Stimulated activated CD8-positive, alpha-beta memory T cell treated with anti-CD3 and anti-CD28 coated beads, Interleukin-4, amount 100 ng/mL, for 4 hours (primary cell): ENCODE data around the gene DHRS9.

Source experiments
- DNase-seq, 2 donors: peaks; one replicate each; pipeline ENCODE4 v3.0.0-alpha.2; 2020; ENCODE audit warnings: low read depth in 2 of 2, low spot score in 1 of 2

DHRS9 gene

DNA sequence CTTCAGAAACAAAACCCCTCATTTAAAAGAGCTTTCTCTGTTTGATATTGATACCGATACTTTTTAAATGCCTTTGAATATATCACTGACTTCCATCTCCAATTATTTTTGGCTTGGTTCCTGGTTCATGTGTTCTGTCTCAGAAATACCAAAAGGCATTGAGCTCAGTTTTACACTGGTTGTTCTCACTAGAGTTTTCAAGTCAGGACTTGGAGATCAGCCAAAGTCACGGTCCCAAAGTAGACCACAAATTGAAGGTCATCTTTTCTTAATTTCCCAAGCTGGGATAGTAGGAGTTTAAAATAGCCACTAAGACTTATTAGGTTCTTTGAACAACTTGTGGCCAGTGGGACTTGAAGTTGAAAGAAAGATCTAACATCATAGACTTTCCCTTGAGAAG lies 24.2 kb downstream of the DHRS9 start:
- no peak for DNase-seq

DNA sequence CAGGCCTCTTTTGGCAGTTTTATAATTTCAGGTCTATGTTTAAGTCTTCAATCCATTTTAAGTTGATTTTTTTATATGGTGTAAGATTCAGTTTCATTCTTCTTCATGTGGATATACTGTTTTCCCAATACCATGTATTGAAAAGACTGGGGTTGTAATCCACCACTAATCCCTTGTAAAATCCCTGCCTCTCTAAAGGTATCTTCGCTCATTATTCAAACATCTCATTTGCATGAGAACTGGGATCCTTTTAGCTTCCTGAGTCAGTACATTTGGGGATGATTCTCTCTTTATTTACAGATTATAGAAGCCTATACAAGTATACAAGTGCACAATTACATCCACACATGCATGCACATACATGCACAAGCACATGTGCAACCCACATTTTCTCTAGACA lies 25.3 kb downstream of the DHRS9 start:
- DNase-seq, result no peak

DNA sequence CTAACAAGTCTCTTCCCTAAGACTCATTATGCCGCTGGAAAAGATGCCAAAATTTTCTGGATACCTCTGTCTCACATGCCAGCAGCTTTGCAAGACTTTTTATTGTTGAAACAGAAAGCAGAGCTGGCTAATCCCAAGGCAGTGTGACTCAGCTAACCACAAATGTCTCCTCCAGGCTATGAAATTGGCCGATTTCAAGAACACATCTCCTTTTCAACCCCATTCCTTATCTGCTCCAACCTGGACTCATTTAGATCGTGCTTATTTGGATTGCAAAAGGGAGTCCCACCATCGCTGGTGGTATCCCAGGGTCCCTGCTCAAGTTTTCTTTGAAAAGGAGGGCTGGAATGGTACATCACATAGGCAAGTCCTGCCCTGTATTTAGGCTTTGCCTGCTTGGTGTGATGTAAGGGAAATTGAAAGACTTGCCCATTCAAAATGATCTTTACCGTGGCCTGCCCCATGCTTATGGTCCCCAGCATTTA lies 26.3 kb downstream of the DHRS9 start:
- no peak for DNase-seq

DNA sequence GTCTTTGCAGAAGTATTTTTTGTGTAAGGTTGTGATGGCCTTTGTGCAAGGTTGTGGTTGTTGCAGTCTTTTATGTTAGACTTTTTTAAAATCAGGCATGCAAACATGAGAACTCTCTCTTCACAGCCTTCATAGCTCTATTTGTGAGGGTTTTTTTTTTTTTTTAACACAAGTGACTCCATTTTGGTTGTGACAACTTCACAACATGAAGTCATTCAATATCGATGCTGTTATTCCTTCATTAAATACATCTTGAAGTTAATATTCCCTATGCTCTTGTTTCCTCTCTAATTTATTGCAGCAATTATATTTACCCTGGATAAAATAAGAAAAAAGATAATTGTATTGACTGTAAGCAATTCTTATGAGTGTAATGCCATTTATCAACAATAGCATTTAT lies 35.5 kb downstream of the DHRS9 start:
- DNase-seq, result no peak

DNA sequence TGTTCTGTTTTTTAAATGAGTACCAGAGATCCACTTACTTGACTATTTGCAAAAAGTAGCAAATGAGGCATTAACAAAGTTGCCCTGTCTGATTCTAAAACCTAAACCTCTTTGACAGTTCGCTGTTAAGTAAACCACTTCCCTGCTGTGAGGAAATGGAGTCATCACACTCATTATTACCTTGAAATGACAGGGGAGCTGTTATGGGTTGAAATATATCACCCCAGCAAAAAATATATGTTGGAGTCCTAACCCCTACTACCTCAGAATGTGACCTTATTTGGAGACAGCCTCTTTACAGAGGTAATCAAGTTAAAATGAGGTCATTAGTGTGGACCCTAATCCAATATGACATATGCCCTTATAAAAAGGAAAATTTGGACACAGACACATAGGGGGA lies 36.1 kb downstream of the DHRS9 start:
- DNase-seq, result no peak

DNA sequence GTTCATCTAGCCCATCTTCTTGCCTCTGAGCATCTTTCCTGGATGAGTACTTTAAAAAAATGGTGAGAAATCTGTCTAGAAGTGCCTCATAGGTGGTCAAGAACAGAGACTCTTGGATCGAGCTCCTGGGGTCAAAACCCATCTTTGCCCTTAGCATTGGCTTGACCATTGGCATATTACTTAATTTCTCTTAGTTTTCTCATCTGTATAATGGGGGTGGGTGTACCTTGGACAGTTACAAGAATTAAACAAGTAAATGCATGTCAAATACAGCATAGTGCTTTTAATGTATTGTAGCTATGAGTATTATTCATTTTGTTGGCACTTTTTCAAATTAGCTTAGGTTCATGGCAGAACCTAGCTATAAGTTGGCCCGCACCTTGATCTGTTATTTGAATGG lies 36.8 kb downstream of the DHRS9 start:
- DNase-seq, result no peak

DNA sequence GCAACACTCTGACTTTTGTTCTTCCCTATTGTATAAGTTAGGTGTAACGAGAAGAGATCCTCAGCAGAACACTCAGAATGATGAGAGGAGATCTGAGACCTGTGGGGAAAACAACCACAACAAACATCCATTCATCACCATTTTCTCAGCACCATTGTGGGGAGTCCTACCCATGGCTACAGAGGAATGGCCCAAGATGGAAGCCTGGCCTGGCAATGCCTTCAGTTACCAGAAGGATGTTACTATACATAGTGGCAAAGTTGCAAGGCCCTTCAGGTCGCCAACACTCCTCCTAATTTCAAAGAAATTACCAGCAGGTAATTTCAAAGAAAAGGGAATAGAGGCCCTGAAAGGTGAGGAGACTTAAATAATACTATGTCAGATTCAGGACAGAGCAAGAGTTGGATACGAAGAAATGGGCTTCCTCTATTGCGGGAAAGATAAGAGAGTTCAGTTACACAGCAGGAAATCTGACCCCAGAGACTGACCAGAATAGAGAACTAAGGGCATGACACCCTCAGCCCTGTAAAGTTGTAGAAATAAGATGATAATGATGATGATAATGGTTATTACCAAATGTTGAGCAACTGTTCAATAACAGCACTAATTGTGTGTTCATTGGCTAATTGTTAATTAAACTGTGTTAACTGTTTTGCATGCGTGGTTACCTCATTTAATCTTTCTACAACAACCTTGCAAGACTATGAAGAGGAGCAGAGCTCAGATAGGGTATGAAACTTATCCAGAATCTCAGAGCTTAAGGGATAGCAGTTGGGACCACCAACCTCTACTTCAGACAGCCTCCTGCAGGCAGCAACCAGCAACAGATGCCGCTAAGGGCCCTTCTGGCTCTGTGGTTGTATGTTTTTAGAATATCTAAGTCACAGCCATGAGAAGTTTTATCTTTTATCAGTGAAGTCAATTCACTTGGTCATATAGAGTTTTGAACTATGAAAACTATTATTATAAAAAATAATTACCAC lies 37.5 kb downstream of the DHRS9 start:
- no peak for DNase-seq

DNA sequence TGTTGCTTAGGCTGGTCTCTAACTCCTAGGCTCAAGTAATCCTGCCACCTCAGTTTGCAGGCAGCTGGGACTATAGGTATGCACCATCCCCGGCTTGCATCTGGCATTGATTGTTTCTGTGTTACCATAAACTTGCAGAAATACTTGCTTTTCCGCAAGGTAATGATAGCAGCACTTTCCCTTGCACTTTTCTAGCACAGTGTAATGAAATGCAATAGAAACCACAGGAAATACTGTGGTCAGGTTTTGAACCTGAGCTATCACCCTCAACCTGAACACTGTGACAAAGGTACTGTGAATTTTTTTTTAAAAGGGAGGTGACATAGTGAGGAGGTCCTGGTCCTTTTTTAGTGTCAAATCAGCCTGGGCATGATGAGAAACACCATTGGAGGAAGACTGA lies 38.3 kb downstream of the DHRS9 start:
- DNase-seq, result no peak

DNA sequence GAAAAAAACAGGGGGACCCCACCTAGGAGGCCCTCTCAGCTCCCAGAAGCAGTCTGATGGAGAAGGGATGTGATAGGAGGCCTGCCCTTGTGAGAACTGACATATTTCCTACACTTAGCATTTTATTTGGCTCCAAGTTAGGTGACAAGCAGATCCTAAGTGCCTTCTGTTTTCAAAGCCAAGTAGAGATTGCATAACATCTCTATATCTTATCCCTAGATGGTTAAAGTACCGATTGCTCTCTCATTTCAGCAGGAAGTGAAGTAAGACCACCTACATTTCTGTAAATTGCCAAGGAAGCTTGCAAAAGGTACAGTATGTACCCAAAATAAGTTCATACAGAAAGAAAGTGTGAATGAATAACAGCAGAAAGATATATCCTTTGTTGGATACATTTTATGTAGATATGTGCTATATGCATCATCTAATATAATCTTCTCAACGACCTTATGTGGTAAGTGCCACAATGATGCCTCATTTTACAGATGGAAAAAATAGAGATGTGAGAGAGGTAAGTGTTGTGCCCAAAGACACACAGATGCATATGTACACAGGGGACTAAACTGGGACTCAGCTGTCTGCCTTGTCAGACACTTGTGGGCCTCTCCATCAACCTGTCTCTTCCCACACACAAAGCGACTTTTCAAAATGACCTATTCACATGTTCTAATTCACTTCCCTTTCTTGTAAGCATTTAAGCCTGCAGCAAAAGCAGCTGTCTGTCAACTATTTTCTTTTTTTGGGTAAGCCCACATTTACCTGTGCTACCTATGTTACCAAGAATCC lies 38.9 kb downstream of the DHRS9 start:
- DNase-seq, result no peak

DNA sequence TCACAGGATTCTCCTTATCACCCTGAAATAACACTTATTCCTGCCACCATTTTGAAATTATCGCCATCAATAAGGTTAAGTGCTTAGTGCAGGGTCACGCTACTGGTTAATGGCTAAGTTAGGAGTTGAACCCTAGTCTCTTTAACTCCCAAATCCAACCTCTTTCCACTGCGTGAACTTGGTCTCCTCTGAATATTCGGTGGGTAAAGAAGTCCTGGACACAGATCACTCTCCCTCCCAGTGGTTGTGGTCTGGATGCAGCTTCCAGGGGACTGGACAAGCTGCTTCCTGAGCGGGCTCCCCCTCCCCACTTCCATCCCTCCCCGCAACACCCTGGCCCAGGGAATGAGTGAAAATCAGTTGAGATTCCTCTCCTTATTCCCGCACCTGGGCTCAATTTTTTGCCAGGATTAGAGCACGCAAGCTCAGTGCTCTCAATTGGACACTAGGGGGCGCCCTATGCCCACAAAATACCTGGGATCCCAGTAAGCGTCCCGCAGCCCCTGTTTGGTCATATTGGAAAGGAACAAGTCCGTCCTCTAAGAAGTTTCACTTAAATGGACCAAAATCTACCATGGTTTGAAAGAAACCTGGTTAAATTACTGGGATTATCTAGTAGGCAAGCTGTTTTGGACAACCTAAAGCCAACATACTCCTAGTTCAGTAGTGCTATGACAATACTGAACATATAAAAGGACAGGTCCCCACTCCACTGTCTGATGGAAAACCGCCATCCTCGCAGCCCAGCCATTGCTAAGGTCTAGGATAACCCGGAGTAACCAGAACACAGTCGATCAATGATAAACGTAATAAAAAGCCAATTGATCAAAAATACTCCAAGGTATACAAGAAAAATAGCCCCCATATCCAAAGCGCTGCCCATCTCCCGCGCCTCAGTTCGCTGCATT lies 40.4 kb downstream of the DHRS9 start:
- peak; percentile 38 to 42 for DNase-seq

DNA sequence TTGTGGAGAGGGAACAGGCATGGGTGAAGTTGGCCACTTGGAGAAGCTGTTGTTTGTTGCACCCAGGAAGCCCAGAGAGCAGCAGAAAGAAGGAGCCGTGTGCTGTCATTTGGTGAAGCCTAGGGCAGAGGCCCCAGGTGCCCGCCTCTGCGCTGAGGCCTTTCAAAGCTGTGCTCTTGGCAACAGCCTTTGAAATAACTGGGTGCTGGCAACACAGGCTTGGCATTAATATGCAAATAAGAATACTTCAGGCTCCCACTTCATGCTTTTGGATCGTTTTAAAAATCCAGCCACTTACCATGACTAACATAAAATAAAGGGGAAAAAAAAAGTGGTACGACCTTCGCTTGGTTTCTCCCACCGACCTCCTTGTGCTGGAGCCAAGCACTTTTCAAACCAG lies 41.1 kb downstream of the DHRS9 start:
- DNase-seq, result no peak

DNA sequence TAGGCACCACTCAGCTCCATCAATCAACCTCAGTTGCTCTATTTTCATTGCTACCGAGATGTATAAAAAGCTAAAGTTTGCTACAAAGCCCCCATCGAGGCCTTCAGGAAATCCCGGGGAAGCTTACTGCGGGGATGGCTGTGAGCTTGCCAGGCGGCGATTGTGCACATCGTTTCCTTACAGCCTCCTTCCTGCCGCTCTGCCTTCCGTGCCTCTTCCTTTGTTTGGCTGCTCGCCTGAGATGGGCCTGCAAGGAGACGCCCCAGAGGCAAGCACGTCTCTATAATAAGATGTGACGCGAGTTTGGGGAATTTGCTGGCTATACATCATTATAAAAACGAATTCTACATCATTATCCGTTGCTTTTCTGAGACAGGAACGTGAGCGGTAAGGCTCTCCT lies 41.6 kb downstream of the DHRS9 start:
- no peak for DNase-seq

DNA sequence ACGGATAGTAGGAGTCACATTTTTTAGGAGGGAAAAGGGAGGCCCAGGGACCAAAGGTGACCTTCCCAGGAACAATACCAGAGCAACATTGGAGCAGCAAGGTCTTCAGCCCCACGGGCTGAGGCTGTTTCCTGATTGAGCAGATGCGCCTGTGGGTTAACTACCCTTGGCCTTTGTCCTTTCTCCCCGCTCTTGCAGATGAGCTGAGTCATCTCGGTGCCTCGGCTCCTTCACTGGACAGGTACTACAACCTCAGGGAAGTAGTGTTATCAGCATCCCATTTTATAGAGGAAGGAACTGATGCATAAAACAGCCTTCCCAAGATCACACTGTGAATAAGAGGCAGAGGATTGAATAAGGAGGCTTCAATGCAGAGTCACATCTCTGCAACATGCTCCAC lies 43.5 kb downstream of the DHRS9 start:
- no peak for DNase-seq

DNA sequence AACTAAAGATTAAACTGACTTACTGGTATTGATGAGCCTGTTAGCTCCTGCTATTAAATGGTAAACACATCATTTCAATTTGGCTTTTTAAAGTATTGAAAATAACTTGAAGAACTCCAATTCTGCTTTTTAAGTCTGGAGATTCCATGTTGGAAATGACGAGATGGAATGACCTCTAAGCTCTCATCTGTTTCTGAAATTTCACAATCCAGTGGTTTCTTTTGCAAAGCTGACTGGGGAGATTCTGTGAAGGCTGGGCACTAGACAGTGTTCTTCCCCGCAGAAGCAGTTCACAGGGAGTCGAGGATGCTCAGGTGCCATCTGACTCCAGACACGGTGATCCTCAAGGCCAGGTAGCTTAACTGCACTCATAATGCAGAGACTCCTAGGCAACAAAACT lies 44.7 kb downstream of the DHRS9 start:
- no peak for DNase-seq

DNA sequence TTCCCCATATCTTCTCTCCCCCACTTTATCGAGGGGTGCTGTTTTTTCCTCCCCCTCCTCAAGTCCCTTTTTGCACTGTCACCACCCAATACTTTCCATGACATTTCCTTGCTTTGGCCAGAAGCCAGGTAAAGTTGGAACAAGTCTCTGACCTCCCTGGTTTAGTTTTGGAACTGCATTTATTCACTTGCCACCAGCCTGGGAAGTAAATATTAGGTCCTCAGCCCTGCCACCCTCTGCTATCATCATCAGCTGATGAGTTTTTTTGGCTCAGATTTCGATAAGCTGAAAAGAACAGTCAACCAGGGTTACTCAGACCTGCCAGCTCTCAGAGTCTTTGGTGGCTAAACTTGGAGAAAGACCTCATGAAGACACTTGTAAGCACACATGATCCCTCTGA lies 47.0 kb downstream of the DHRS9 start:
- no peak for DNase-seq

DNA sequence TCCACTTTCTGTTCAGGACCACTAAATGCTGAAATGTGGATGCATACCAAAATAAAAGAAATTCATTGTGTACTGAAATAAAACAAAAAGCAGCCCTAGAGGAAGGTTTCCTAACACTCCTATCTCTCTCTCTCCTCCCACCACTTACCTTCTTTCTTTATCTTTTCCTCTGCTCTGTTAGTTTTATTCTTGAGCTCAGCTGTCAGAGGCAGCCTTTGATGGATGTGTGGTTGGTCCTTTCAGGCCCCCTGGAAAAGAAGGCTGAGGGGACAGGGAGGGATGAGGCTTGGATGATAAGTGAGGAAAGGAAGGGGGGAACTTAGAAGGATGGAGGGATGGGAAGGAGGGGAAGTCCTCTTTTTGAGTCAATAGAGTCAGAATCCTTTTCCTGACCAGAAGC lies 47.6 kb downstream of the DHRS9 start:
- no peak for DNase-seq

DNA sequence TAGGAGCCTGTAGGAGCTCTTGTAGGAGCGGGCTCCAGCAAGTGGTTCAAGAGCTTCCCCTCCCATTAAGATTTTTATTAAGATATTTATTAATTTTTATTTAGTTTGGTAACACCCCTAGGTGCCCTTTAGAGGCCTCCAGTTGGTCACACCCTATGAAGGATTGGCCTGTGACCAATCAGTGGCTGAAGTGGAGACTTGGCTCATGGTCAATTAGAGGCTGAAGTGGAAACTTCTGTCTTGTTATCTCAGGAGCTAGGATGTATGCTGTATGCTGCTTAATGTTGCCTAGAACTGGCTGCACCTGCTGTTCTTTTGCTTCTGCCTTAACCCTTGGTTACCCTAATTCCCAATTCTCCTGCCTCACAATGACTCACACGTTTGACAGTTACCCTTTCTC lies 48.7 kb downstream of the DHRS9 start:
- DNase-seq, result no peak

DNA sequence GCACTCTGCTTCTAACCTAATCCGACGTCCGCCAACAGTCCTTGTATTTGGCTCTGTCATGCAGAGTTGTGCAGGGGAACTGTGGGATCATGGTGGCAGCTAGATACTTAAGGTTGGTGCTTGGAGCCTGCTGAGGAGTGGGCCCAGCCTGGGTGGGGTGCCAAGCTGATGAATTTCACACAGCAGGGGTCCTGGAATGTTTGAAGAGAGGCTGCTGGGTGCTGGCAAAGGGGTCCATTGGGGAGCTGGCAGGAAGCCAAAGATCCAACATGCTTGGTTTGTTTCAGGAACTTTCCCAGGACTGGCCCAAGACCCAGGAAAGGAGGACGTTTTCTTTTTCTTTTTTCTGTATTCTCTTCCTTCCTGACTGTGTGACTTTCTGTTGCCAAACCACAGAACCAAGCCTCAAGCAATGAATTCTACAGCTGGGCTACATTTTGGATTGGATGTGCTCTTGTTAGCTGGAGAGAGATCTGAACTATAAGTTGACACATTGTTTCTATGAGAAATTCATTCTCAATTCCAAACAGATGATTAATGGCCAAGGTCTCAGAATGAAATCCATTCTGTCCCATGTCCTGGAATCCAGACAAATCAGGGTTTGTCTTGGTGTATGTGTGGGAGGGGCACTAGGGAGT lies 49.9 kb downstream of the DHRS9 start:
- DNase-seq, result no peak

DNA sequence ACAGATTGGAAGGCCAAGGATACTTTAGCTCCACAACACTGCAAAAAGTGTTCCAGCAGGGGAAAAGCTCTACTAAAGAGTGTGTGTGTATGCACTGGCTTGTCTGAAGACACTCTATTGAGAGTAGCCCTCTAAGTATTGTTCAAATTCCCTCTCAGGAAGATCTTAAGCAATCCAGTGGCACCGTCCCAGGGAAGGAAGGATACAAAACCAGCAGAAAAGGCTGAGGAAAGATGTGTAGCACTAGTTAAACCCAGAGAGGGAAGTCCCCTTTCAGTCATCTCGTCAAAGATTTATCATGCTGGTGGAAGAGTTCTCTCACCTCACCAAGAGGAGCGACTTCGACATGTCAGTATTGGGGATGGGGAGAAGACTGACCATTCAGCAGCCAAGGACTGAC lies 50.5 kb downstream of the DHRS9 start:
- no peak for DNase-seq

DNA sequence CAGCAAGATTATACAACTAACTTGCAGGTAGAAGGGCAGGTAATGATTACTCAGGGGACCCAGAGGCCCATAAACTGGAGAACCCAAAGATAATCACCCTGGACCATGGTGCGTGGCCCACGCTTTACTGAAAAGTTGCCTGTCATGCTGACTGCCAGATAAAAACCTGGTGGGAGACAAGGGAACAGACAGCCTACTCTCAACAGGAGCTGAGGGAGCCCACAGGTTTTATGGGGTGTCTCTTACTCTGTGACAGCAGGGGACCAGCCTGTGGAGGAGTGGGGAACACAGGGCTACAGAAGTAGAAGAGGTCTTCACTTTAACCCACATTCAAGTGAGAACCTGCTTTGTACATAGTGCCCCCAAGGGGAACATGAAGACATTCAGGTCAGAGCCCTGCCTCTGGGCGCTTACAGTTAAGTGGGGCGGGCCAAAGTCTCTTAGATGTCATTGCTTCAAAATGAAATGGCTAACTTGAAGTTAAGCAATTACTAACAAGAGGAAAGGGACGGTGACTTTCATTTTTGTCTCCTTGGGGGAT lies 60.4 kb downstream of the DHRS9 start:
- DNase-seq, result no peak
